ENCODE data around the gene AS3MT. TPM values are rescaled to one million over a fixed set of nuclear protein-coding genes. Genes with fewer than 3 reads are reported as not detected.
"Not testable (repeated sequence)": the region's sequence is repeated elsewhere in the genome, so short reads cannot be mapped to it uniquely, and the experiment has no call there.

Gene AS3MT, protein sequence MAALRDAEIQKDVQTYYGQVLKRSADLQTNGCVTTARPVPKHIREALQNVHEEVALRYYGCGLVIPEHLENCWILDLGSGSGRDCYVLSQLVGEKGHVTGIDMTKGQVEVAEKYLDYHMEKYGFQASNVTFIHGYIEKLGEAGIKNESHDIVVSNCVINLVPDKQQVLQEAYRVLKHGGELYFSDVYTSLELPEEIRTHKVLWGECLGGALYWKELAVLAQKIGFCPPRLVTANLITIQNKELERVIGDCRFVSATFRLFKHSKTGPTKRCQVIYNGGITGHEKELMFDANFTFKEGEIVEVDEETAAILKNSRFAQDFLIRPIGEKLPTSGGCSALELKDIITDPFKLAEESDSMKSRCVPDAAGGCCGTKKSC
- under 0.01 TPM for total RNA-seq

GRCh38 chr10:102869258-102870198 is at the start of gene AS3MT:
Gene AS3MT, plus strand, starts transcription at chr10:102869470. Its CDS starts 123 bp downstream, at chr10:102869593.
- DNase-seq (ENCODE audit: low read depth in 2 of 3, low spot score in 2 of 3) = peak in 2 of 3 donors; percentile 17 to 25

- not testable (repeated sequence) for DNase-seq (ENCODE audit: low read depth in 2 of 3, low spot score in 2 of 3)
Measured at GRCh38 chr10:102820008-102820407, 49.3 kb upstream of the AS3MT start.

- DNase-seq (ENCODE audit: low read depth in 2 of 3, low spot score in 2 of 3) = no peak
Measured at GRCh38 chr10:102822222-102822621, 47.0 kb upstream of the AS3MT start.

GRCh38 chr10:102824664-102825063 is 44.6 kb upstream of the AS3MT start:
- DNase-seq (ENCODE audit: low read depth in 2 of 3, low spot score in 2 of 3) = no peak

DNA sequence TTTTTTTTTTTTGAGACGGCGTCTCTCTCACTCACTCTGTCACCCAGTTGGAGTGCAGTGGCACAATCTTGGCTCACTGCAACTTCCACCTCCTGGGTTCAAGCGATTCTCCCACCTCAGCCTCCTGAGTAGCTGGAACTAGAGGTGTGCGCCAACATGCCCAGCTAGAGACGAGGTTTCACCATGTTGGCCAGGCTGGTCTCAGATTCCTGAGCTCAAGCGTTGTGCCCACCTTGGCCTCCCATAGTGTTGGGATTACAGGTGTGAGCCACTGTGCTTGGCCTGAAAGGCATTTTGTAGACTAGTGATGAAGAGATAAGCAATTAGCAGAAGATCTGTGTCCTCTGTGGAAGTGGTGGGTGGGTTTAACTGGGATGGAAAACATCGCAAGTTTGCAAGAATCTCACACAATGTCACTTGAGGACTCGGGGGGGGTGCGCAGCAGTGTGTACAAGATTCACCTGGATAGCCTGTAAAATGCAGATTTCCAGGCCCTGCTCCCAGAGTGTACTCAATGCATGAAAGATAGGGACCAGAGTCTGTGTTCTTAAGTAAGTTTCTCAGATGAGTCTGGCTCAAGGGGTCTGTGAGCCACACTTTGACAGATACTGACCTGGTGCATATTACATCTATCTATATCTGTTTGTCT is 43.0 kb upstream of the AS3MT start:
- DNase-seq (ENCODE audit: low read depth in 2 of 3, low spot score in 2 of 3) = no peak

DNA sequence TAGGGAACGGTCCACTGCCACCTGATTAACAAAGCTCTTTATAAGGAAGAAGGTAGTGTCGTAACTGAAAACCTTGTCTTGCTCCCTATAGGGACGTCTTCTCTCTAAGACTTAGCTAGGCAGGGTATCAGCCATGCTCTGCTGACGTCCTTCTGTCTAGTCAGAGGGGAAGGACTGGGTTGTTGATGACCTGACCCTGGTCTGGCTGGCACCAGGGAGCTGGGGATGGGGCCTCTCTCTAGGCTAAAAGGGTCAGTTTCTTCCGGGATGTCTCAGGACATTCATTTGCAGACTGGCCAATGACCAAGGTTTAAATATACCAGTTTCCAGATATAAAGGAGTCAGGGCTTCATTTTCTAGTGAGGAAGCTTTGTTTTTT is 41.7 kb upstream of the AS3MT start:
- DNase-seq (ENCODE audit: low read depth in 2 of 3, low spot score in 2 of 3) = no peak

- no peak for DNase-seq (ENCODE audit: low read depth in 2 of 3, low spot score in 2 of 3)
Measured at GRCh38 chr10:102831322-102832071, 37.8 kb upstream of the AS3MT start.

- no peak for DNase-seq (ENCODE audit: low read depth in 2 of 3, low spot score in 2 of 3)
Measured at GRCh38 chr10:102832248-102832647, 37.0 kb upstream of the AS3MT start.

DNA sequence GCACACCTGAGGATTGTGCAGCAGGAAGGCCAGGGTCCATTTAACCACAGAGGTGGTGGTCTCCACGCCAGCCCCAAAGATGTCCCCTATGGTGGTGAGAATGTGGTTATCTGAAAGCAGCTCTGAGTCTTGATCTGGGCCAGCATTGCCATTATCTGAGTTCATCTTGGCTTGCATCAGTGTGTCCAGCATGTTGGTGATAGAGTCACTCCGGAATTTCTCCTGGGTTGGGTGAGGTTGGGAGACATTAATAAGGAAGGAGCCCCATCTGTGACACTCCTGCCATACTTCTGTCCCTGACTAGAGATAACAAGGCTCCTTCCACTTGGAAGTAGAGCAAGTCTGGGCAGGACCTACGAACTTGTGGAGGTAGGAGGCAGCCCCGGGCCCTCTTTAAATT is 36.3 kb upstream of the AS3MT start:
- DNase-seq (ENCODE audit: low read depth in 2 of 3, low spot score in 2 of 3) = no peak

DNA sequence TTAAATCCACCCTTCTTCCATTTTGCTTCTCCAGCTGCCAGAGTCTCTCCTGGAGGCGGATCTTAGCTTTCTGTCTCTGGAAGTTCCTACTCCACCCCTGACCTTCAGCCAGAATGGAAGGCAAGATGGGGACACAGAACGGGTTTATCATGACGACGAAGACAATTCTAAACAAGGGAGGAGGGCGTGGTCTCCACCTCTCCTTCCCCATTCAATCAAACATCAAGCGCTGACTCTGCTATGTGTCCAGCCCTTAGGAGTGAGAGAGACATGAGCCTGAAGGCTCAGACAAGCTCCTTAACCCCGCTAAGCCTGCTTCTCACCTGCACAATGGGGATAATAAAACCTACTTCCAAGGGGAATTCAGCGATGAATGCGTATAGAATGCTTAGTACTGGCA is 35.1 kb upstream of the AS3MT start:
- DNase-seq (ENCODE audit: low read depth in 2 of 3, low spot score in 2 of 3) = no peak

DNA sequence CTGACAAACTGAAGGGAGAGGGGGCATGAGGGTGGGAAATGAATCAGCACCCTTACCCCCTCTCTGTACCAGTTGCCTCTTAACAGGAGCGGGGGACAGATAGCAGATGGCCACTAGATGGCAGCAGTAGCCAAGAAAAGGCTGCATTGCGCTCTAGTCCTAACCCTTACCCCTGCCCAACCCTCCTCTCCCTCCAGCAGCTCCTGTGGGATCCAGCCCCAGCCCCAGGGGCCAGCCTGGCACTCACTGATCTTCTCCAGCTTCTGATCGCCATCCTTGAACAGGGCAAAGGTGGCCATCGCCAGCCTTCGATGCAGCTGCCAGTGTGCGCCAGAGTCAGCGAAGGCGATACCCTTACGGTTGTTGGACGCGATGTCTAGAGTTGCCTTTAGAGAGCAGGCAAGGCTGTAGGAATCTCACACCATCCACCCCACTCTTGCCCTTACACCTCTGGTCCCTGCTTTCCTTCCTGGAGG is 34.2 kb upstream of the AS3MT start:
- peak; percentile 58 to 88 (median 78) for DNase-seq (ENCODE audit: low read depth in 2 of 3, low spot score in 2 of 3)

- no peak for DNase-seq (ENCODE audit: low read depth in 2 of 3, low spot score in 2 of 3)
Measured at GRCh38 chr10:102837230-102837721, 32.0 kb upstream of the AS3MT start, which contains the start of gene CYP17A1. Gene CYP17A1, minus strand, starts transcription at chr10:102837413. Its CDS starts 52 bp downstream, at chr10:102837361.

DNA sequence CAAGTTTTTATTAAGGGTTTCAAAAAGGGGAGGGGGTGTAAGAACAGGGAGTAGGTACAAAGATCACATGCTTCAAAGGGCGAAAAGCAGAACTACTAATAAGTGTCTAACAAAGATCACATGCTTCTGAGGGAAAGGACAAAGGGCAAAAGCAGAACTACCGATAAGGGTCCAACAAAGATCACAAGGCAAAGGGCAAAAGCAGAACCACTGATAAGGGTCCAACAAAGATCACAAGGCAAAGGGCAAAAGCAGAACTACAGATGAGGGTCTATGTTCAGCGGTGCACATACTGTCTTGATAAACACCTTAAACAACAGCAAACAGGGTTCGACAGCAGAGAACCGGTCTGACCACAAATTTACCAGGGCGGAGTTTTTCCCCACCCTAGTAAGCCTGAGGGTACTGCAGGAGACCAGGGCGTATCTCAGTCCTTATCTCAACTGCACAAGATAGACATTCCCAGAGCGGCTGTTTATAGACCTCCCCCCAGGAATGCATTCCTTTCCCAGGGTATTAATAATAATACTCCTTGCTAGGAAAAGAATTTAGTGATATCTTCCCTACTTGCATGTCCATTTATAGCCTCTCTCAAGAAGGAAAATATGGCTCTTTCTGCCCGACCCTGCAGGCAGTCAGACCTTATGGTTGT is 30.9 kb upstream of the AS3MT start:
- peak in 1 of 3 donors; percentile 18 for DNase-seq (ENCODE audit: low read depth in 2 of 3, low spot score in 2 of 3)

DNA sequence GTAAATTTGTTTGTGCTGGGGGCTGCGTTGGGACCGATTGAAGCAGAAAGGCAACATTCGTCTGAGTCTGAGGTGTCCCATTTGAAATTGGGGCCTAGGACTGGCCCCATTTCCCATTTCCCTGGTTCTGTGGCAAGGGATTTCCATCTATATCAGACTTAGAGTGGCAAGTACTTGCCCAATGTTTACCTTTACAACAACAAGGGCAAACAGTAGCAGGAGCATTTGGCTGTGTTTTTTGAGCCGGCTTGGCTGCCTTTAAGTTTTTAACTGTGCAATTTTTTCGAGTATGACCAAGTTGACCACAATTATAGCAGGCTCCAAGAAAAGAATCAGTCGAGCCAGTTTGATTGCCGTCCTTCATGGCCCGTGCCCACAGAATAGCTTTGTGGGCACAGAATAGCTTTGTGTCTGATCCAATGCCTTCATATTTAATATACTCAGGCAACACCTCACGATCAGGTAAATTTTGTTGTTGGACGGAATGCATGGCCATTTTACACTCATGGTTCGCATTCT is 27.4 kb upstream of the AS3MT start:
- DNase-seq (ENCODE audit: low read depth in 2 of 3, low spot score in 2 of 3) = no peak

DNA sequence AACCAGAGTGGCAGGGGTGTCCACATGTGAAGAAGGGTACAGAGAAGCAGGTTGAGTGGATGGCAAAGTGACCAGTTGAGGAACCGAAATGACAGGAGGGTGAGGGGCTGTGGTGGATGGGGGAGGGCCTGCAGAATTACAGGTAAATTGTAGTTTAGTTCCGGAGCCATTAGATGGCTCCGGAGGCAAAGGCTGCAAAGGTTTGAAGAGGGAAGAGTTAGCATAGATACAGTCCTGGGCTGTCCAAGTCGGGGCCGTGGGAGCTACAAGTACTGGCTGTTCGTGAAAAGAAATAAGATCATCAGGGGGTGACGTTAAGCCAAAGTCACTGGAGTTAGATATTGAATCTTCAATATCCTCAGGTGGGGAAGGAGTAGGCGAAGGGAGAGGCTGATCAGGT is 26.1 kb upstream of the AS3MT start:
- DNase-seq (ENCODE audit: low read depth in 2 of 3, low spot score in 2 of 3) = not testable (repeated sequence)

DNA sequence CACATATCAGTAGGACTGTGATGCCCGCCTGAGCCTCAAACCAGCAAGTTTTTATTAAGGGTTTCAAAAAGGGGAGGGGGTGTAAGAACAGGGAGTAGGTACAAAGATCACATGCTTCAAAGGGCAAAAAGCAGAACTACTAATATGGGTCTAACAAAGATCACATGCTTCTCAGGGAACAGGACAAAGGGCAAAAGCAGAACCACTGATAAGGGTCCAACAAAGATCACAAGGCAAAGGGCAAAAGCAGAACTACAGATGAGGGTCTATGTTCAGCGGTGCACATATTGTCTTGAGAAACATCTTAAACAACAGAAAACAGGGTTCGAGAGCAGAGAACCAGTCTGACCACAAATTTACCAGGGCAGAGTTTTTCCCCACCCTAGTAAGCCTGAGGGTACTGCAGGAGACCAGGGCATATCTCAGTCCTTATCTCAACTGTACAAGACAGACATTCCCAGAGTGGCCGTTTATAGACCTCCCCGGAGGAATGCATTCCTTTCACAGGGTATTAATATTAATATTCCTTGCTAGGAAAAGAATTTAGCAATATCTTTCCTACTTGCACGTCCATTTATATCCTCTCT is 25.0 kb upstream of the AS3MT start:
- DNase-seq (ENCODE audit: low read depth in 2 of 3, low spot score in 2 of 3) = not testable (repeated sequence)

DNA sequence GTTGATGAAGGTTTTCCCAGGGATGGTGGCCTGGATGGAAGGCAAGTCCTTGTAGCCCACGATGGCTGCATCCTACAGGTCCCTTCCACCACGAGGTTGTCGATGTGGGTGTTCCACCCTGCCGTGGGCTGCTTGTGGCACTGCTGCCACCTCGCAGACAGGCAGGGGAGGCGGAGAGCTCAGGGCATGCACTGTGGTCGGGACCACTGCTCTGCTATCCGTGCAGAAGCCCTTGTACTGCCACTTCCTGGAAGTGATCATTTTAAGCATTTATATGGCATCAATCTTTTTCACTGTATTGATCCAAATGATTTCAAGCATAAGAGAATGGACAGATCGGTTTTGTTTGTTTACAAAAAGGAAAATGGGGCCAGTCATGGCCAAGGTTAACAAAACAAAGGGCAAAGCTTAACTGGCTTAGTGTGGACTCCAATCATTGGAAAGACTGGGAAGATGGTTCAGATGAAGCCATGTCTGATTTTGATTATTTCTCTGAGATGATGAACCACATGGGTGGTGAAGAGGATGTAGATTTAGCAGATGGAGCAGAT is 23.8 kb upstream of the AS3MT start:
- no peak for DNase-seq (ENCODE audit: low read depth in 2 of 3, low spot score in 2 of 3)

- DNase-seq (ENCODE audit: low read depth in 2 of 3, low spot score in 2 of 3) = no peak
Measured at GRCh38 chr10:102850025-102850518, 19.2 kb upstream of the AS3MT start.
